Stimulated activated CD8-positive, alpha-beta memory T cell treated with anti-CD3 and anti-CD28 coated beads, Interleukin-7, amount 100 ng/mL, for 24 hours (primary cell): ENCODE measurements around the gene TSPAN18.

Source experiments
- DNase-seq: peaks from one replicate; pipeline ENCODE4 v3.0.0-alpha.2; 2020; ENCODE audit warnings: low read depth

Gene TSPAN18

GRCh38 chr11:44759743-44760476 lies 33.1 kb downstream of the TSPAN18 start:
- DNase-seq: no peak

DNA sequence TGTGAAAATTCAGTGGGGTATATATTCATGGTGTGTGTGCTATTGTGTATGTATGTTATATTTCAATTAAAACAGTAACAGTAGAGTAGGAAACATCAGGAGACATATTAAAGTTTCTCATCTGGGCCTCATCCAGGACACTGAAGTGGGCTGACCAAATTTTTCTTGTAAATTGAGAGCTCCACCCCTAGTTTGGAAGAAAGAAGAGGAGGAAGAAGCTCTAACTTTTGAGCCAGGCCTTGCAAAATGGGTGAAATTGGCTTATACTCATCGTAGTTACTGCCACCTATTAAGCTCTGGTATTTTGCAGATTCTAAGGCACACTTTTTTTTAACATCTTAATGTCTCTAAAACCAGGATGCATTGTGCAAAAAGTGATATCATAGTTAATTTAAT lies 33.7 kb downstream of the TSPAN18 start:
- no peak for DNase-seq

DNA sequence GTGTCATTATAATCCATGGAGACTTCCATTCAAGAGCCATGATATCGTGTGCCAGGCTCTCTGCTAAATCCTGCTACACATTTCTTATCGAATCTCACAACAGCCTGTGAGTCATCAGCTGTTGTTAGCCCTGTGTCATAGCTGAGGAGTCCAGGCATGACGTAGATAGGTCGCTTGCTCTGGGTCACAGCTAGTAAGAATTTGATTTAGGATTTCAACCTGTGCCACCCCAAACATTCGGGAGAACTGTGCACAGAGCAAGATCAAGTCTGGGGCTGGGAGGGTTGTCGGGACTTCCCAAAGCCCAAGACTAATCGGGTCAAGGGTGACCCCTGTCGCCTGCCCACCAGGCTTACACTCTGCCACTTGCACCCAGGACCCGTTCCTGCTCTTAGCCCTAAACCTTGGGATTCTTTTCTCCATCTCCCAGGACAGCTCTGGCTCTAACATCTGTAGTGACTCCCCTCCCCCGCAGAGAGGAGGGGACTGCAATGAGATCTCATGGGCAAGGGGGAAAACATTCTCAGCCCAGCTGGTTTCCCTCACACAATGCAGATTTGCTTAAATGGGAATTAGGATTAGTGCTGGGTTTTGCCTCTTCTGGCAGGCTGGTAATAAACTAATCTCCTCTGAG lies 34.3 kb downstream of the TSPAN18 start:
- DNase-seq: no peak

GRCh38 chr11:44761551-44761961 lies 34.8 kb downstream of the TSPAN18 start:
- DNase-seq: no peak

- DNase-seq: no peak
Observed at GRCh38 chr11:44763121-44763820, 36.5 kb downstream of the TSPAN18 start.

DNA sequence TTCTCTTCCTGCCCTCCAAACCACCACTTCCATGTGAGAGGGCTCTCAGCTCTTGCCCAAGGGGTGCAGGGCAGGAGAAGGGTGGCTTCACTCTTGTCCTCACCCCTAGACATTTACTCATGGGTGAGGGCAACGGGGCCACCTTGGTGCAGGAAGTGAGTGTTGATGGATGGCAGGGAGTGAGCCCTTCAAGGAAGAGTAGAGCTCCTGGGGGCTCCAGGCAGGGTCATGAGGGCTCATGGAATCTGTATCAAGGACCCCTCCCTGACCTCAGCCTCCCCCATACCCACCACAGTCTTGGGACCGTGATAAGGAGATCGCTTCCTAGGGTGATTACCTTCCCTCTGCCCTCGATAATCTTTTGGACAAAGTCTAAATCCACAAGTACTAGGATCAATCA lies 37.8 kb downstream of the TSPAN18 start:
- no peak for DNase-seq

- DNase-seq: no peak
Observed at GRCh38 chr11:44765026-44765595, 38.3 kb downstream of the TSPAN18 start.

- DNase-seq: no peak
Observed at GRCh38 chr11:44765676-44766075, 38.9 kb downstream of the TSPAN18 start.

GRCh38 chr11:44766112-44766971 lies 39.6 kb downstream of the TSPAN18 start:
- DNase-seq: no peak

DNA sequence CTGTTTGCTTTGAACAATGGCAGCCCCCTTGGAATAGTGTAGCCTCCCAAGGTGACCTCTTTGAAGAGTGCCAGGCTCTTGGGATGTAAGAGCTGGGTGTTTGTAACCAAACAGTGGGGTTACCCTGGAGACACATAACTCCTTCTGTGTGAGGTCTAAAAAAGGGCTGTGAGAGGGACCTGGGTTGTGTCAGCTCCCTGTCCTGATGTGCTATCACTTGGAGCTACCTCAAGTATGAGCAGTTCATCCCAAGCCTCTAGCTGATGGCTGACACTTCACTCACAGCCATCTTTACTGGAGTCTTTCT lies 40.2 kb downstream of the TSPAN18 start:
- no peak for DNase-seq

- DNase-seq: no peak
Observed at GRCh38 chr11:44767421-44767820, 40.7 kb downstream of the TSPAN18 start.

GRCh38 chr11:44770401-44770800 lies 43.6 kb downstream of the TSPAN18 start:
- no peak for DNase-seq

DNA sequence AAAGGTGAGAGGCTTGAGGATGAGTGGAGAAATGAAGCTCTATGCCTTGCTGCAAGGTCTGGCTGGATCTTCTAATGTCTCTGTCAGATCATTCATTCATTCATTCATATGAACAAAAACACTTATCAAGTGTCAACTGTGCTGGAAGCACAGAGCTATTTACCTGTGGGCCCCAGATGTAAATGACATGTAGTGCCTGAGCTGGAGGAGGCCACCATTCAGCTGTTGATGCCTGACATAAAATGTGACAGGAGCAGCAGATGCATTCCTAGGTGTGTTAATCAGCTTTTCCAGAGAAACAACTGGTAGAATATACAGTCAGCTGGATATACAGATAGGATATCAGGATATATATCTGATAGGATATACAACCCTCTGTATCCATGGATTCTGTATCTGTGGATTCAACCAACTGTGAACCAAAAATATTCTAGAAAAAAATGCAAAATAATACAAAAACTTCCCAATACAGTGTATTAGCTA lies 44.5 kb downstream of the TSPAN18 start:
- no peak for DNase-seq

- no peak for DNase-seq
Observed at GRCh38 chr11:44771841-44772240, 45.1 kb downstream of the TSPAN18 start.

- no peak for DNase-seq
Observed at GRCh38 chr11:44773351-44773965, 46.7 kb downstream of the TSPAN18 start.

GRCh38 chr11:44774108-44774507 lies 47.3 kb downstream of the TSPAN18 start:
- no peak for DNase-seq

GRCh38 chr11:44774731-44775130 lies 48.0 kb downstream of the TSPAN18 start:
- no peak for DNase-seq

DNA sequence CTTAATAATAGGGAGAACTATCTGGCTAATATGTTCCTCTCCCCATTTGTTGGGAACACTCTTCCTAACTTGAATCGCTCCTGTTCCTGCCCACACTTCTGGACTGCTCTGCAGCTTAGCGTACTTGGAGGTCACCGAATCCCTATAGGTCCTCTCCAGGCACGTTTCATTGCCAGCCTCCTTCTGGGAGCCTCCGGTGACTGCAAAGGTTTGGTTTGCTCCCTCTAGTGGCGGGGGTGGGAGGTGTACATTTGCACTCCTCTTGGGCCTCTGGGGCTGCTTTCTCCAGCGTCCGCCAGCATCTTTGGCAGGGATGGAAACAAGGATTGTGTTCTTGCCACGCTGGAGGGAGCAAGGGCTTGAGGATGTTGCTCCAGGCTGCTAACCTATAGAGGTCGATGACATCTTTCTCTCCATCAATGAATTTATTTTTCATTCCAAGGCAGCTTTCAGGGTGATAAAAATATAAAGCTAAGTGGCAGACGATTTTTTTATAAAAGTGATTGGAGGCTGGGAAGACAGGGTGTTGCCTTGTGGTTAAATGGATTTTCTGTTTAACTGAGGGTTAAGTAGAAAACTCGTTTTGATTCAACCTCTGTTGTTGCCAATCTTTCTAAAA lies 48.7 kb downstream of the TSPAN18 start:
- DNase-seq: peak; percentile 26

DNA sequence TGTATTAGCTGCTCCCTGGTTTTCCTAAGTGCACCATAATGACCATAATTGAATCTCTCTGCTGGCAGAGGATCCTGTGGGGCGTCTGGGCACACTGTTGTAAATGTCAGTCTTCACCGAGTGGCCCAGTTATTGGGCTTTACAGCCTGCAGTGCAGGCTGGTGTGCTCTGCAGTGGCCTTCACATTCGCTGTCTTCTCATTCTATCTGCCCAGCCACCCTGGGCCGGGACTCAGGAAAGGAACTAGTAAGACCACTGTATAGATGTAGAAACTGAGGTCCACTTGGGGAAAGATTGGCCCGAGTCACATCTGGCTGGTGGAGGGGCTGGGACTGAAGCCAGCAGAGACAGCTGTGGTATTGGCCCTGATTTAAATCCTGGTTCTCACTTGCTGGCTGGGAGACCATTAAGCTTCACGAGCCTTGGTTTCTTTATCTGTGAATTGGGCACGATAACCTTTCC lies 49.3 kb downstream of the TSPAN18 start:
- DNase-seq: no peak

DNA sequence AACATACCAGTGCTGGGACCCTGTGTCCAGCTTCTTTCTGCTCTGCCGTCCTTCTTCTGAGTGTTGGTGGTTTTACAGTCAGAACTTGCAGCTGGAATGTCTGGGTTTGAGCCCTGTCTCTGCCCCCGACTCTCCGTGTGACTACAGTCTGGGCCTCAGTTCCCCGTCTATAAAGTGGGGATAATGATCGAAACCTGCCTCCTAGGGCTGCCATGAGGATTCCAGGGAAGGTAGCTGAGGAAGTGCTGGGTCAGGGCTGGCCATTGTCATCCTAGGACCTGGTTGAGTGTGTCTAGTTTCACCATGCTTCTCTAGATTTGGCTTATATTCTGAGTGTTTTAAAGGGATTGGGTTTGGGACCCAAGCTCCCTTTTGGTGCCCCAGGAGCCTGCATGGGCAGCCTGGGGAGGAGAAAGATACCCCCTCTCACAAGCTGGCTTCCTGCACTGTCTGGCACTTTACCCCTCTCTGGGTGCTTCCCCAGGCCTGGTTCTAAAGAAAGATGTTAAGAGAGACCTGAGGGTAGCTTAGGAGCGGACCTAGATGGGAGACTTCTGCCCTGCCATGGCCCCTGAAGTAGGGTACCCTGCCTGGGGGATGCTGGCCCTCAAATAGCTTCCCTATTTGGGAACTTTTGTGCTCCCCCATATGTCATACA lies 49.9 kb downstream of the TSPAN18 start:
- DNase-seq: no peak
